GM12874 (cell line): ENCODE data around the gene MCC.

Source experiments
- TF ChIP-seq, protein P1 (sequence below): IDR thresholded peaks from 2 replicates; pipeline ENCODE4 v1.5.1; 2011; ENCODE audit warnings: low read depth, mild to moderate bottlenecking, control low read depth, low read length, moderate library complexity; ENCODE audit not compliant: insufficient read depth

MCC gene

GRCh38 chr5:113294311-113295110 lies 193.7 kb downstream of the MCC start:
- TF ChIP-seq, protein P1, sequence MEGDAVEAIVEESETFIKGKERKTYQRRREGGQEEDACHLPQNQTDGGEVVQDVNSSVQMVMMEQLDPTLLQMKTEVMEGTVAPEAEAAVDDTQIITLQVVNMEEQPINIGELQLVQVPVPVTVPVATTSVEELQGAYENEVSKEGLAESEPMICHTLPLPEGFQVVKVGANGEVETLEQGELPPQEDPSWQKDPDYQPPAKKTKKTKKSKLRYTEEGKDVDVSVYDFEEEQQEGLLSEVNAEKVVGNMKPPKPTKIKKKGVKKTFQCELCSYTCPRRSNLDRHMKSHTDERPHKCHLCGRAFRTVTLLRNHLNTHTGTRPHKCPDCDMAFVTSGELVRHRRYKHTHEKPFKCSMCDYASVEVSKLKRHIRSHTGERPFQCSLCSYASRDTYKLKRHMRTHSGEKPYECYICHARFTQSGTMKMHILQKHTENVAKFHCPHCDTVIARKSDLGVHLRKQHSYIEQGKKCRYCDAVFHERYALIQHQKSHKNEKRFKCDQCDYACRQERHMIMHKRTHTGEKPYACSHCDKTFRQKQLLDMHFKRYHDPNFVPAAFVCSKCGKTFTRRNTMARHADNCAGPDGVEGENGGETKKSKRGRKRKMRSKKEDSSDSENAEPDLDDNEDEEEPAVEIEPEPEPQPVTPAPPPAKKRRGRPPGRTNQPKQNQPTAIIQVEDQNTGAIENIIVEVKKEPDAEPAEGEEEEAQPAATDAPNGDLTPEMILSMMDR, result no peak

GRCh38 chr5:113293975-113294310 lies 194.3 kb downstream of the MCC start:
- TF ChIP-seq, protein P1, result no peak

DNA sequence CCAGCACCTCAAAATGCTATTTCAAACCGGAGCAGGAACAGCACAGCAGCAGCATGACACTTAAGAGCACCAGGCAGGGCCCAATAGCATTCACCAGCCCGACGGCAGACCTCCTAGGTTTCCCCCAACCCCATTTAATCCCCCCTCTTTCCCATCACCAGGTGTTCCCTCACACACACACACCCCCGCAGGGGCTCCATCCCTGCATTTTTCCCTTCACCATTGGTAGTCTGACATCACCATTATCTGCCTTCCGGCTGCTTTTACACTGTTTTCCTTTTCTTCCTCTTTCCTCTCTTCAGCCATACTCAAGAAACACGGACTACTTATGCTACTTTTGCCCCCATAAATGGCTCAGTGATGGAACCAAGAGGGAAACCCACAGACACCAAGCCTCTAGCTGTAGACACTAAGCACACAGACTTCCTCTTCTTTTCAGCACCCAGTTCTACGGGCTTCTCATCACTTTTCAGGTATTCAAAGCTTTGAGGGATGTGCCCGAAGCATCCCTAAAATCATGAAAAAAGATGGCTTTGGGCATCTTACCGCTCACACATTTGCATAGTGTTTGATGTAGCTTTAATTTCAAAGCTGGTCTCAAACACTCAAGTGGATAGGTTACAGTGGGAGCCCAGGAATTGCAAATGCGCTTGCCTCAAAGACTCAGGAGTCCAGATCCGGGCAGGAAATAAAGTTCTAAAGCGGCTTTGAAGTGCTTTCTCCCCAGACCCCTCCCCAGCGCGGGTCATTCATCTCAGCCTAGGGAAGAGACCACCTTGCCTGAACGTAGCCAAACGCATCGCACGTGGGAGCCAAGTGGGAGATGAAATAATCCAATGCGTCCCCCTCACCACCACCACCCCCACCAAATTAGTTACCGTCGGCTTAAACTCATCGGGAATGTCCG lies 194.9 kb downstream of the MCC start:
- TF ChIP-seq, protein P1, result no peak

GRCh38 chr5:113292462-113292861 lies 195.8 kb downstream of the MCC start:
- TF ChIP-seq, protein P1, result no peak

DNA sequence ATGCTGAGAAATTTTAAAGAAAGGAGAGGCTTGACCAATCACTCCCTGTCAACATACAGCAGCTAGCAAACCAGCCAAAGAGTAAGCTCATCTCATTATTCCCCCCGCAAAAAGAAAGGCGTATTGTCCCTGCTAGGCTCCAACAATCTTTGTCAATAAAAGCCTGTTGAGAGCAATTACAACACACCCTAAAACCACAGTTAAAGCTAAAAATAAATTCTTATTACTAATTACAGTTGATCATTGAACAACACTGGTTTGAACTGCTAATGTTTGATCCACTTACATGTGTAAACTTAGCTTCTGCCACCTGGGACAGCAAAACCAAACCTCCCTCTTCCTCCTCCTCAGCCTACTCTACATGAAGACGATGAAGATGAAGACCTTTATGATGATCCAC lies 204.7 kb downstream of the MCC start:
- TF ChIP-seq, protein P1, result no peak

DNA sequence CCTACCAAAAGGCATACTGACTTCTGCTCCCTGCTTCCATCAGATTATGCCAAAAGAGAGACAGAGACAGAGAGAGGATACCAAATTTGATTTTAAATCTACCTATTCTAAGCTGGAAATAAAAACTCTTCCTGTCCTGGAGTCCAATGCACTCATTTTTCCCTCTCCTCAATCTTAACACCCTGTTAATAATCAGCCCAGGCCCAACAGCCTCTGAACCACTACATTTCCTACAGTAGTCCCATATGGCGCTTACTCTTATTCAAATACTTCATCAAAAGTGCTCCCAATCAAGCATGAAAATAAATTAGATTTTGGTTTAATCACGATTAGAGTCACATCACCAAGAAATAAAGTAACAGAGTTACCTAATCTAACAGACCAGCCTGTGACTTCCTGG lies 205.8 kb downstream of the MCC start:
- TF ChIP-seq, protein P1, result no peak

- TF ChIP-seq, protein P1, result no peak
Measured at GRCh38 chr5:113281194-113281593, 207.1 kb downstream of the MCC start.
